ENCODE data around the gene C1orf35.
"Not testable (repeated sequence)": the region's sequence is repeated elsewhere in the genome, so short reads cannot be mapped to it uniquely, and the experiment has no call there.

C1orf35 gene

DNA sequence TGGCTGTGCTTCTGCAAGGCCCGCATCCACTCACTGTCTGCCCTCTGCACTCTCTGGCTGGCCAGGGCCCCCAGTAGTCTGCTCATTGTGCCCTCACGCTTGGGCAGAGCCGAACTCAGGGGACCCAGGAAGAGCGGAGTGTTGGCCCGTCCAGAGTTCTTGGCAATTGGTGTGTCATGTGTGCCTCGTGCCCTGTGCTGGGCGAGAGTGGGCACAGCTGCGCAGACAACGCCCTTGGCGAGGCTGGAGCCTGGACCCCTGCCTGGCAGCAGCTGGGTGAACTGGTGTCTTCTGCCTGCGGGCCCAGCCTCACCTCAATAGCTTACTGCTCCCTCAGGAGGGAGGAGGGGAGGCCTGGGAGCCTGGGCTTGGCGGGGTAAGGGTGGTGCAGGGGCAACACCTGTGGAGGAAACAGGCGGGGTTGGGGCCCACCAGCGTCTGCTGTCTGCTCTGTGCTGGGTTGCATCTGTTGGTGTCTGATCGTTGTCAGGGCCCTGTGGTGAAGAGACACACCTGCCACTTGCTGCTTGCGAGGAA lies 39.1 kb upstream of the C1orf35 start:
- no peak for DNase-seq (ENCODE audit: low read depth)

DNA sequence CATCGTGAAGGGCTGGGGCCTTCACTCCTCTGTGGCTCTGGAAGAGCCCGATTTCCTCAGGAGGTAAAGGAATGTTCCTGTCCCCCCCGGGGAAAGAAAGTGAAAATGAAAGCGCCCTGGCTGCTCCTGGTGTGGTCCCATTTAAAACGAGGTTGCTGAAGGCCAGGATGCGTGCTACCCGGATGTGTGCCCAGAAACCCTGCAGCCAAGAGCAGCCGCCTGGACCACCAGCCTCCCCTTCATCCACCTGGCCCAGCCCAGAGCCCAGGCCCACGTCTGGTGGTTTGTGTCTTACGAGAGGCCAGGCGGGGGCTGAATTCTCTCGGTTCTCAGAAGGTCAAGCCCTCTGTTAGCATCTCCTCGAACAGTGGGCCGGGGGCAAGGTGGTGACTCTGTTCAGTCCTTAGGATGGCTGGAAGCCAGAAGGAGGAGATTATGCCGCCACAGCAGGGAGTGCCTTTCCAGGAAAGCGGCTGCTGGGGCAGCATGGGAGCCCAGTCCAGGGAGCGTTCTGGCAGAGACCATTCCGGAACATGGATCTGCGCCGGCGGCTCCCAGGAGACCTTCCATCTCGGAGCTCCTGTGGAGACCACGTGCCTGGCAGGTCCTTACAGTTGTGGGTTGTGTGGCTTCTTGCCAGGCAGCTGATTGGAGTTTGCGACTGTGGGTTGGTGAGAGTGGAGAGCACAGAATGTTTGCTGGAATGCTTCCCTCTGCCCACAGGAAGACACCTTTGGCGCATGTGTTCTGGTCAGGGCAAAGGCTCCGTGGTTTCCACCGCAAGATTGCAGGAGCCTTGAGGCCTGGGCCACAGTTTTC lies 38.3 kb upstream of the C1orf35 start:
- DNase-seq (ENCODE audit: low read depth) = no peak

DNA sequence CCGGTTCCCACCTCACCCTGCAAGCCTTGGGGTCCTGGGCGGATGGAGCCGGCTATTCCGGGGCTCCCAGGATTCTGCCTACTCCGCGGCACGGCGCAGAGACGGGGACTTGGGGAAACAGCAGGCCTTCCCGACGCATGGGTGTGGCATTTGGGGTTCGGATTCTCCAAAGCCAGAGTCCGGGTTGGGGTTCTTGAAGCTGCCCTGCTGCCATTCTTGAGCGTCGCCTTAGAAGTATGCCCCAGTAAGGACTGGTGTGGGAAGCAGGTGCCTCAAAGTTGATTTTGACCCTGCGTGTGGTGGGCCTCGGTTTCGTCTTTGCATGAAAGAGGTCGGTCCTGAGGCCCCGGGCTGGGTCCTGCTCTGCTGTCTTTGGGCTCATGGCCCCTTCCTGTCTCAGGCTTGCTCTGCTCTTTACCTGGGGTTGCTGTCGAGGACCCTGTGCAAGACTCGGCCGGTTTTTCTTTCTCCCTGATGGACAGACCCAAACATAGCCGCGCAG lies 37.6 kb upstream of the C1orf35 start:
- DNase-seq (ENCODE audit: low read depth) = no peak

DNA sequence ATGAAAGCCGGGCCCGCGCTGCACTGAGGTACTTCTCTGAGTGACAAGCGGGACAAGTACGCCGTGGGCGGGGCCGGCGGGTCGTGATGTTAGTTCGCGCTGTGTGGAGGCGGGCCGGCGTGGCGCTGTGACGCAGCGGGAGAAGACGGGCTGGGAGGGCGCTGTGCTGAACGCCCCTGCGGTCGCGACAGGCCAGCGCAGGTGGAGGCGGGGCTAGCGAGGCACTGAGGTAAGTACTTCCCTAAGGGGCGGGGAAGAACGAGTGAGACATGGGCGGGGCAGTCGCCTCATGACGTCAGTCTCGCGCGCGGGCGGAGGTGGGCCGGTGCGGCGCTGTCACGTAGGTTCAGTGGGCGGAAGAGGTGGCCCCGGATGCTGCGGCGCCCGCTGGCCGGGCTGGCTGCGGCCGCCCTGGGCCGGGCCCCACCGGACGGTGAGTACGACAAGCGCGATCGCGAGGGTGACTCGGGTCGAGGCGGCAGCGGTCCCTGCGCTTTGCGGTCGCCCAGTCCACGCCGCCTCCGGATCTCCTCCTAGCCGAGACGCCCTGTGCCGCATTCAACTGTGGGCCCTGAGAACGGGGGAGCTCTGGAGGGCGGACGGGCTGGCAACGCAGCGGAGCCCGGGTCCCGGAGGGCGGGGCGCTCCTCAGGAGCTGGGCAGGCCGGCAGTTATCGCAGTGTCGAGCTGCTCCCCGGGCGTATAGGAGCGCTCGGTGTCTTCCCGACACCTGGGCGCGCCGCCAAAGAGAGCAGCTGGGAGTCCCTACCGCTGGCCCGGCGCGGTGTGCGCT lies 37.0 kb upstream of the C1orf35 start, which contains the start of gene GUK1:
Gene GUK1, plus strand, starts transcription at position 349 of the 793 bp plus-strand sequence. Its CDS starts 24 bp downstream, at position 373.
- DNase-seq (ENCODE audit: low read depth) = peak; percentile 100

DNA sequence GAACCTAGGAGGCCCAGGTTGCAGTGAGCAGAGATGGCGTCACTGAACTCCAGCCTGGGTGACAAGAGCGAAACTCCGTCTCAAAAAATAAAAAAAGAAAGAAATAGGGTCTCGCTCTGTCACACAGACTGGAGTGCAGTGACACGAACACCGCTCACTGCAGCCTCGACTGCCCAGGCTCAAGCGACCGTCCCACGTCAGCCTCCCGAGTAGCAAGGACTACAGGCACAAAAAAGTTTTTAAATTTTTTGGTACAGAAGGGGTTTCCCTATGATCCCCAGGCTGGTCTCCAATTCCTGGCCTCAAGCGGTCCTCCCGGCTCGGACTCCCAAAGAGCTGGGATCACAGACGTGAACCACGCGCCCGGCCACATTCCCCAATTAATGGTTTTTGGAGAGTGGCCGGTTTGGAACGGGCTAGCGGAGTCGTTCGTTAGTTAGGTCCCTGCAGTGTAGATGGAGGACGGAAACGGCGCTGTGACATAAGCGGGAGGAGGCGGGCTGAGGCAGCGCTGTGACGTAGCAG lies 36.3 kb upstream of the C1orf35 start:
- DNase-seq (ENCODE audit: low read depth) = no peak

DNA sequence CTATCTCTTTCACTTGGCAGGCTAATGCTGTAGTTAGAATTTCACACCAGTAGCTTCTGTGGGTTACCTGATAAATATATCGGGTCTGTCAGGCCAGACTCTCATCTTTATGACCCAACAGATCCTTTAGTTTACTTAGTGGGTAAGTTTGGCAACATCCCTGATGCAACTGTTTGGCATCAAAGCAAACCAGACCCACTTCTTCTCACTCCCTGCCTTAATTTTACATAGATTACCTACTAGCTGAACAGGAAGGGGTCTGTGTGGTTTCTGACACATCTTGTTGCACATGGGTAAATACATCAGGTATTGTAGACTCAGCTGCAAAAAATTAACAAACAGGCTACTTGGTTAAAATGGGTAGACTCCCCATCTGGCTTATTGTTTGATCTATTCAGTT lies 33.8 kb upstream of the C1orf35 start:
- no peak for DNase-seq (ENCODE audit: low read depth)

DNA sequence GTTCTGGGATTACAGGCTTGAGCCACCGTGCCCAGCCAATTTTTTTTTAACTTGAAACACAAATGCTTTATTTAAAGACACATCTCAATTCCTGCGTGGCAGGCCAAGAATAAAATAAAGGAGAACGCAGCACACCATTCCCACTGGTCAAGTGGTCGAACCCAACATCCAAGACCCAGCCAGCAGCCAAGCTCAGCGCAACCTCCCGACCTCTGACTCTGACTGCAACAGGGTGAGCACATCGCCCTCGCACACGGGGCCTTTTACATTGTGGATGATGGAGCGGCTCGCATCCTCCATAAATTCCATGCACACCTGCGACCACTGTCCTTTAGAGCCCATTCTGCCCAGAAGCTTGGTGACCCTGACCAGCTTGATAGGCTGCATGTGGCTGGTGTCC lies 31.5 kb upstream of the C1orf35 start:
- no peak for DNase-seq (ENCODE audit: low read depth)

DNA sequence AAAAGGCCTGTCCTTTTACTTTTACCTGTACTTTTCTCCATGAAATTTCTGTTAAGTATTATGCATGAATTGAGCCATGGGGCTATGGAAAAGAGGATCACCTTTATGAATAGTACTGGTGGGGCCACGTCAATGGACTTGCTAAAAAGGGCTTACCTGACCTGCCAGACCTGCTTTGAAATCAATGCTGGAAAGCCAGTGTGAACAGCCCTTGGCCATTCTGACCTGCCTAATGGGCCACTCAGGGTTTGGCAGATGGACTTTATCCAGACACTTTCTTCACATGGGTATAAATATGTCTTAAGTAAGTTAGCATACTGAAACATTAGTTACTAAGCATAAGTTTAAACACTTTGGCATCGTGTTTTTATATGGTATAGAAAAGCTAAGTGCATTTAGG lies 28.6 kb upstream of the C1orf35 start:
- no peak for DNase-seq (ENCODE audit: low read depth)

DNA sequence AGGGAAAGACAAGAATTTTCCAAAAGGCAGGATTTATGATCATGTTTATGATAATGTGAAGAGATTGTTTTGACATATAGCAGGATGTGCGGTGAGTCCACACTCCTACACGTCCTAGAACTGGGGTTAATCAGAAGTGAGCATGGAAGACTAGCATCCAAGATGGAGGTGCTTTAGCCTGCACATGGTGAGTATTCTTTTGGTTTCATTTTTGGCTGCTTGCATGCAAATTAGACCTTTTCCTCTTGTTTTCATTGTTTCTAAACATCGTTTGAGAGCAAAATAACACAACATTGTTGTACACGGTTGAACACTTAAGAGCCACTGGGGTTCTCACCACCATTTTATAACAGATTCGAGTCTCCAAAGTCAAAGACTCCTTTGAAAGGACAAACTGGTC lies 22.1 kb upstream of the C1orf35 start:
- no peak for DNase-seq (ENCODE audit: low read depth)

DNA sequence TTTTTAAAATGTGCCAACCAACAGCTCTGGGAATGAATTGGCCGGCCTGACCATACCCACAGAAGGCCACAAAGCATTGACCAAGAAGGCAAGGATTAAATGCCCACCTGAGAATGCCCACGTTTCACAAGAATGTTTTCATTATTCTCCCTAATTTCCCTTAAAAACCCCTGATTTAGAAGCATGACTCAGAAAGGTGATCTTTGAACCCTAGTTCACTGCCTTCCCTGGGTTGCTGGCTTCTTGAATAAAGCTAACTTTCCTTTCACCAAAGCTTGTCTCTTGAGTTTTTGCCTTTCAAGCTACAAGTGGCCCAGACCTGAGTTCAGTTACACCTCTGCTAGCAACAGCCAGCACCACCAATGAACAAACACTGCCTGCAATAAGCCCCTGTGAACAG lies 20.4 kb upstream of the C1orf35 start:
- no peak for DNase-seq (ENCODE audit: low read depth)

DNA sequence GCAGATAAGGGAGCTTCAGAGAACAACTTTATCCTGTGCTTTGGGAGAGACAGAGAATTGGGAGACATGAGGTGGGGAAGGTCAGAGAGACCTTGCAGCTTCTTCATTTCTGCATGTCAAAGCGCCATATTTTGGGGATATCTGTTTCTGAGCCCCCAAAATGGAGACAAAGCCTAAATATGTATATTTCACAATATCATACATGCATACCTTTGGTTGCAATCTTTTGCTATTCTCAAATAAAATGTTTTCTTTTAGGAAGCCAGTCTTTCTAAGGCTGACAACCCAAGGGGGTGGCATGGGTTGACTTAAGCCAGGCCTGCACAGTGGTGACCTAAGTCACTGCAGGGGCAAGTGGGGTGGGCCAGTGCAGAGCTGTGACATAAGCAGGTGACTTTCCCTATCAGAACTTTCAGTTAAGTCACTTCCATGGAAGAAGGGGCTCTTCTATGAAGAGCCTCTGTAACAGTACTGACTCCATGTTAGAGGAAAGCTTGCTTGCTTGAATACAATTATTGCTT lies 19.9 kb upstream of the C1orf35 start:
- no peak for DNase-seq (ENCODE audit: low read depth)

DNA sequence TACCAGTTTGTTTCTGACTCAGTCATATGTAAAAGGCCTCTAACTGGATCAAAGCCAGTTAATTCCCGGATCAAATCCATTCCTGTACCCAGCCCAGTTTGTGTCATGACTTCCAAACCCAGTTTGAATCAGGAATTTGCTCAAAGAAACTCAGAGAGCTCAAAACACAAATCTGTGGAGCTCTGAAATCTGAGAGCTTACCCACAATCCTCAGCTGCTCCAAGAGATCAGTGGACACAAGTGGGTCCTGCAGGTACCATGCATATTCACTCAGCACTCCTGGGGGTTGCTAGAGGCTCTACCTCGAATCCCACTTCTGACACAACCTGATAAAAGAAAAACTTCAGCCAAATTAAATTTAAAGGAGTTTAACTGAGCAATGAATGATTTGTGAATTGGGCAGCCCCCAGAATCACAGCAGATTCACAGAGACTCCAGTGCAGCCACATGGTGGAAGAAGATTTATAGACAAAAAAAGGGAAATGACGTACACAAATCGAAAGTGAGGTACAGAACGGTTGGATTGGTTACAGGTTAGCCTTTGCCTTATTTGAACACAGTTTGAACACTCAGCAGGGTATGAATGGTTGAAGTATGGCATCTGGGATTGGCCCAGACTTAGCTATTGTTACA lies 17.8 kb upstream of the C1orf35 start:
- DNase-seq (ENCODE audit: low read depth) = no peak

DNA sequence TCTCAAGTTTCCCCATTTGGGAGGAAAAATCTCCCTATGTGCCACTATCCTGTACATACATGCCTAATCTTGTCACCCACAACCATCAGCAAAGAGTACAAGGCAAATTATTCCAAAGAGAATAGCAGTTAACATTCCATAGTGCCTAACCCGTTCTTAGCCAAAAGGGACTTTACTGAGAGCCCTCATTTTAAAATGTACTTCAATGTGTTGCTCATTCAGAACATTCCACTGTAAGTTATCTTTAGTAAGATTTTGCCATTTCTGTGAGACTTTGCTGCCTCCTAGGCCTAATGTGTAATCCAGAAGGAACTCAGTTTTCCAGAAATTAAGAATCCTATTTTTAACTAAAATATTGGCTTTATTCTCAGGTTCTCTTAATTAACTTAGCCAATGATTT lies 17.2 kb upstream of the C1orf35 start:
- DNase-seq (ENCODE audit: low read depth) = no peak

DNA sequence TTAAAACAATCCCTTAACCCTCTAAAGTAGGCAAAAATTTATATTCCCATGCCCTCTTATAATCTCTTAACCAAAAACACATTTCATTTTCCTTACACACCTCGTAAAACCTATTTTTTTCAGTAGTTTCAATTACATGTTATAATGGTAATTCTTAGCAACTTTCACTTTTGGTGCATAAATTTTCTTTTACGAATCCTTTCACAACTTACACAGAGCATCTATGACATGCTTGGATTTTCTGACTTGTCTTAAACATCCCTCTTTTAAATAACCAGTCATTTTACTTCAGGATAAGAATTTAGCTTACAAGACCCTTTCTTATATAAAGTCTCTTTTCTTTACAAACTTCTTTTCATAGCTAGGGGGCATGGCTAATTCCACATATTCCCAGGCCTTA lies 14.9 kb upstream of the C1orf35 start:
- no peak for DNase-seq (ENCODE audit: low read depth)

DNA sequence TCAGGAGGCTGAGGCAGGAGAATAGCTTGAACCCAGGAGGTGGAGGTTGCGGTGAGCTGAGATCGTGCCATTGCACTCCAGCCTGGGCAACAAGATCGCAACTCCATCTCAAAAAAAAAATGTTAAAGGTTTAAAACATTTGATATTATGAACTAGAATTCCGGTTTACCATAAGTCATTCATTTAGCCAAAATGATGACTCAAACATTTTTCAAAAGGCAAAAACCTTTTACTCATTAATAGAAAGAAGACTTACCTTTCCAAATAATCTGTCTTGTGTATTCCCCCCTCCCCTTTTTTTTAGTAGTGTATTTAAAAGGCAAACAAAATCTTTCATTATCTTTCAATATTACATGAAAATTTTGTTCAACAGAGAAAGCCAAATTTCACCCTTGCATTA lies 14.2 kb upstream of the C1orf35 start:
- DNase-seq (ENCODE audit: low read depth) = no peak

DNA sequence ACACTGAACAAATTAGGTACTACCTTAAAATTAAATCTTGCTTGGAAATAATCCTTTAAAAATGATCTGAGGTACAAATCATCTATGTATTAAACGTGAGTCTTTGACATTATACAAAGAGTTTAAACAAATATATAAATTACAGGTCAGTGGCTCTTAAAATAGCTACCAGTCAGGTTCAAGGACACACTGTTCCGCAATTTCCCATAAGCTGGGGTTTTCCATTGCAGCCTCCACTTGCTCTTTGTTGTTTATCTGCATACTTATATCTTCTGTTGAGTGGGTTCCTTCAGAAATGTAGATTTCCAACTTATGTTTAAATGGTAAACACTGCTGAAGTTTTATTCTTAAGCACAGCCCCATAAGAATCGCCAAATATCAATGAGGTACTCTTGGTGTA lies 11.7 kb upstream of the C1orf35 start:
- DNase-seq (ENCODE audit: low read depth) = no peak

DNA sequence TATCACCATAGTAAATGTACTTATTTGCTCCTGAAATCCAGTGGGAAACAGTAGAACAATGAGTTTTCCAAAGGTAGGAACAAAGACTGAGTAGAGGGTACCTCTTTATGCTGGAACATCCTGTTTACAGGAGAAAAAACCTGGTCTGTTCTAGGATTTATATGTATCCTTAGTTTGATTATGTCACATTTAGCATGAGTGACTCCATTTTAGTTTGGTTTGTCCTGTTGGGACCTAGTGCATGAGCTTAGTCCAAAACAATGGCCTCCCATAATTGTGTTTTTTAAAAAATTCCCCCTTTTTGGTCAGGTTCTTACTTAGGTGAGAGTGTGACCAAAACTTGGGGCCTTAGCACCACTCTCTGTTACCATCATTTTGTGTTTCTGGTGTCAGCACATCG lies 9.5 kb upstream of the C1orf35 start:
- DNase-seq (ENCODE audit: low read depth) = no peak

DNA sequence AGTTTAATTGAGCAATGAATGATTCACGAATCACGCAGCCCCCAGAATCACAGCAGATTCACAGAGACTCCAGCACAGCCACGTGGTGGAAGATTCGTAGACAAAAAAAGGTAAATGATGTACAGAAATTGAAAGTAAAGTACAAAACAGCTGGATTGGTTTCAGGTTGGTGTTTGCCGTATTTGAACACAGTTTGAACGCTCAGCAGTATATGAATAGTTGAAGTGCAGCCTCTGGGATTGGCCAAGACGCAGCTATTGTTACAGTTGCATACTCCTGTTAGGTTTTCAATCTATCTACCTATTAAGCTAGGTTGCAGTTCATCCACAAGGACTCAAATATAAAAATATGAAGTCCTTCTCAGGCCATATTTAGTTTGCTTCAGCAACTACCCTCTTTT lies 9.0 kb upstream of the C1orf35 start:
- DNase-seq (ENCODE audit: low read depth) = no peak

DNA sequence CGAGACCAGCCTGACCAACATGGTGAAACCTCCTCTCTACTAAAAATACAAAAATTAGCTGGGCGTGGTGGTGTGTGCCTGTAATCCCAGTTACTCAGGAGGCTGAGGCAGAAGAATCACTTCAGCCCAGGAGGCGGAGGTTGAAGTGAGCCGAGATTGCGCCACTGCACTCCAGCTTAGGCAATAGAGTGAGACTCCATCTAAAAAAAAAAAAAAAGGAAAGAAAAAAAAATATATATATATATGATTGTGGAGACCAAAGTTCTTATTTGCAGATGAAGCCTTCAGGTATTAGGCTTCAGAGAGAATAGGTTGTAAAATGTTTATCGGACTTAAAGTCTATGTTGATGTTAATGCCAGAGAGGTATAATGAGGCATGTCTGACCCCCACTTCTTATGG lies 8.2 kb upstream of the C1orf35 start:
- DNase-seq (ENCODE audit: low read depth) = not testable (repeated sequence)

DNA sequence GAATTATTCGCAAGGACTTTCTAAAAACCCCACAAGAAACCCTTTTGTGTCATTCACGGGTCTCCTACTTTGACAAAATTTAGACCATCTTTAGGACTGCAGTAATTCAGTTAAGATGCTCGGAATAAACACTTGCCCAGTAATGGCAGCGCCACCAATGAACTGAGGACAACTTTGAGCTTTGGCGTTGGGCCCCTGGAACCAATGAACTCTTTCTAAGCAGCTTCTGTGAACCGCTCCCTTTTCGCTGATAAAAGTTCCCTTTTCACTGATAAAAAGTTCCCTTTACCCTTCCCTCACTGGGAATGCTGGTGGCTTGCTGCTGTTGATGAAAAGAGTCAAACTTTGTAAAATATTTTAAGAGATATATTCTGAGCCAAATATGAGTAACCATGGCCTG lies 7.4 kb upstream of the C1orf35 start:
- DNase-seq (ENCODE audit: low read depth) = no peak

DNA sequence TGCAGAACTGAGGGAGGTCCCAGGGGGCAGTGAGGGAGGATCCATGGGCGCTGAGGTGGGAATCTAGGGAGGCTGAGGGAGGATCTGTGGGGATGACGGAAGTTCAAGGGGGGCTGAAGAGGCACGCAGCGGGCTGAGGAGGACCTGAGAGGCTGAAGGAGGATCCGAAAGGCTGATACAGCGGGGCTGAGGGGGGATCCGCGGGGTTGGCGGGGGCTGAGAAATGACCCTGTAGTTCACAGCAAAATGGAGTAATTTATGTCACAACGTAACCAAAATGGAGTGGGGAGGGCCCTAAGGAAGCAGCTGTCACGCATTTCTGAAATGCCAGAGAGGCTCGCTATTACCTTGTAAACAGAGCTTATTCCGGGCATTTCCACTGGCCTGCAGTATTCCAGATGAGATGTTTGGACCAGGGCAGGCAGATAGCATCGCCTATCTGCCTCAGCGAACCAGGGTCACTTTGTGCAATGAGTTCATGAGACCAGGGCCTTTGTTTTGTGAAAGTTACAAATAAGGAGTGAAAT lies 6.9 kb upstream of the C1orf35 start:
- no peak for DNase-seq (ENCODE audit: low read depth)
